Measurements from ENCODE around the gene COPB2.
A peak's percentile ranks its signal among the peaks of the same experiment; 100 is the strongest.
"Not testable (repeated sequence)": the region's sequence is repeated elsewhere in the genome, so short reads cannot be mapped to it uniquely, and the experiment has no call there.

COPB2 gene

GRCh38 chr3:139339219-139339906, 50.1 kb downstream of the COPB2 start:
- peaks cover 2% of the 10 kb centered on the region for H3K4me1 ChIP-seq (ENCODE audit: control insufficient read depth, insufficient read depth, low read length)
- peaks cover 4% of the 10 kb centered on the region for H3K27me3 ChIP-seq (ENCODE audit: control insufficient read depth, insufficient read depth, low read length)
- no peak overlapping the region for H3K27ac ChIP-seq (ENCODE audit: low read depth, low read length)
- peaks cover 2% of the 10 kb centered on the region for H3K36me3 ChIP-seq (ENCODE audit: control insufficient read depth, insufficient read depth, low read length)
- no peak overlapping the region for H3K9ac ChIP-seq (ENCODE audit: low read length)
- no peak overlapping the region for H3K4me3 ChIP-seq (ENCODE audit: low read length)

DNA sequence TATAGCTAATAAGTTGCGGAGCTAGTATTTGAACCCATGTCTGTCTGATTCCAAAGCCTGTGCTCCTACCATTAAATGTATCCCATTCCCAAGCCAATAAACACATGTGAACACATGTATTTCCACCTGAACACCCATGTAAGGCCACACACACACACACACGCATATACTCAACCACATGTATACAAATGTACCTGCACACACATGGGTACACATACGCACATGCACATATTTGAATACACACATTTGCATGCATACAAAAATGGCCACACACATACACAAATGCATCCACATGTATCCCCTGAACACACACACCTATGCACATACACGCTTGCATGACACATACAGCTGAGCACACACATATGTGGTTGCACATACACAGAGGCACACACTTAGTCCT, 51.0 kb downstream of the COPB2 start:
- H3K4me3 ChIP-seq (ENCODE audit: low read length), result no peak overlapping the region
- no peaks in the 10 kb centered on the region for H3K4me1 ChIP-seq (ENCODE audit: control insufficient read depth, insufficient read depth, low read length)
- no peak overlapping the region for H3K9ac ChIP-seq (ENCODE audit: low read length)
- peaks cover 4% of the 10 kb centered on the region for H3K27me3 ChIP-seq (ENCODE audit: control insufficient read depth, insufficient read depth, low read length)
- no peaks in the 10 kb centered on the region for H3K36me3 ChIP-seq (ENCODE audit: control insufficient read depth, insufficient read depth, low read length)
- H3K27ac ChIP-seq (ENCODE audit: low read depth, low read length), result no peak overlapping the region

DNA sequence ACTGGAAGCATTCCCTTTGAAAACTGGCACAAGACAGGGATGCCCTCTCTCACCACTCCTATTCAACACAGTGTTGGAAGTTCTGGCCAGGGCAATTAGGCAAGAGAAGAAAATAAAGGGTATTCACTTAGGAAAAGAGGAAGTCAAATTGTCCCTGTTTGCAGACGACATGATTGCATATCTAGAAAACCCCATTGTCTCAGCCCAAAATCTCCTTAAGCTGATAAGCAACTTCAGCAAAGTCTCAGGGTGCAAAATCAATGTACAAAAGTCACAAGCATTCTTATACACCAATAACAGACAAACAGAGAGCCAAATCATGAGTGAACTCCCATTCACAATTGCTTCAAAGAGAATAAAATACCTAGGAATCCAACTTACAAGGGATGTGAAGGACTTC, 54.8 kb downstream of the COPB2 start:
- not testable (repeated sequence) for H3K9ac ChIP-seq (ENCODE audit: low read length); H3K36me3 ChIP-seq (ENCODE audit: control insufficient read depth, insufficient read depth, low read length); H3K4me1 ChIP-seq (ENCODE audit: control insufficient read depth, insufficient read depth, low read length); H3K4me3 ChIP-seq (ENCODE audit: low read length); H3K27ac ChIP-seq (ENCODE audit: low read depth, low read length)
- peaks cover 10% of the 10 kb centered on the region for H3K27me3 ChIP-seq (ENCODE audit: control insufficient read depth, insufficient read depth, low read length)

- no peaks in the 10 kb centered on the region for H3K4me1 ChIP-seq (ENCODE audit: control insufficient read depth, insufficient read depth, low read length)
- H3K9ac ChIP-seq (ENCODE audit: low read length), result no peak overlapping the region
- peaks cover 11% of the 10 kb centered on the region for H3K27me3 ChIP-seq (ENCODE audit: control insufficient read depth, insufficient read depth, low read length)
- no peak overlapping the region for H3K4me3 ChIP-seq (ENCODE audit: low read length)
- H3K36me3 ChIP-seq (ENCODE audit: control insufficient read depth, insufficient read depth, low read length), result no peaks in the 10 kb centered on the region
- no peak overlapping the region for H3K27ac ChIP-seq (ENCODE audit: low read depth, low read length)
These were observed 57.4 kb downstream of the COPB2 start for GRCh38 chr3:139332092-139332491.

GRCh38 chr3:139329364-139329850, 60.0 kb downstream of the COPB2 start:
- H3K27ac ChIP-seq (ENCODE audit: low read depth, low read length), result no peak overlapping the region
- H3K4me1 ChIP-seq (ENCODE audit: control insufficient read depth, insufficient read depth, low read length), result no peaks in the 10 kb centered on the region
- peak overlapping the region; percentile 19 for H3K4me3 ChIP-seq (ENCODE audit: low read length)
- no peak overlapping the region for H3K9ac ChIP-seq (ENCODE audit: low read length)
- H3K36me3 ChIP-seq (ENCODE audit: control insufficient read depth, insufficient read depth, low read length), result no peaks in the 10 kb centered on the region
- H3K27me3 ChIP-seq (ENCODE audit: control insufficient read depth, insufficient read depth, low read length), result peaks cover 11% of the 10 kb centered on the region

GRCh38 chr3:139328356-139328755, 61.1 kb downstream of the COPB2 start:
- no peak overlapping the region for H3K9ac ChIP-seq (ENCODE audit: low read length)
- no peaks in the 10 kb centered on the region for H3K36me3 ChIP-seq (ENCODE audit: control insufficient read depth, insufficient read depth, low read length)
- H3K27ac ChIP-seq (ENCODE audit: low read depth, low read length), result no peak overlapping the region
- H3K4me3 ChIP-seq (ENCODE audit: low read length), result no peak overlapping the region
- H3K4me1 ChIP-seq (ENCODE audit: control insufficient read depth, insufficient read depth, low read length), result no peaks in the 10 kb centered on the region
- H3K27me3 ChIP-seq (ENCODE audit: control insufficient read depth, insufficient read depth, low read length), result peaks cover 11% of the 10 kb centered on the region

DNA sequence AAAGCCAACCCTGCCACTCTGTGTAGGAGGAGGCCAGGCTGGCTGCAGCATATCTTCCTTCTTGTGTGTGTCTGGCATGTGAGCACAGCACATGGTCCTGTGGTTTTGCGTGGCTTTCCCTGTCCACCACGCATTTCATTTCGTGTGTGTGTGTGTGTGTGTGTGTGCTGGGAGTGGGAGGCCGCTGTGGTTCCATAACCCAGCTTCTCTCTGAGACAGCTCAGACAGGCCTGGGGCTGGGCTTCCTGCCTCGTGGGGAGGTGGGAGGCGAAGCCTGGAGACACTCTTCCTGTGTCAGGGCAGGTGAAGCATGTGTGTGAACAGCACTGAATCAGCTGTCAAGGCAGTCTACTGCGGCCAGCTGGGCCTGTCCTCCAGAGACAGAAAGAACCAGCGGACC, 61.6 kb downstream of the COPB2 start:
- Histone ChIP-seq H3K27me3 (ENCODE audit: control insufficient read depth, insufficient read depth, low read length) (peaks cover 11% of the 10 kb centered on the region), H3K4me1 (ENCODE audit: control insufficient read depth, insufficient read depth, low read length) (no peaks in the 10 kb centered on the region), H3K27ac (ENCODE audit: low read depth, low read length) (no peak overlapping the region), H3K9ac (ENCODE audit: low read length) (no peak overlapping the region), H3K36me3 (ENCODE audit: control insufficient read depth, insufficient read depth, low read length) (no peaks in the 10 kb centered on the region), H3K4me3 (ENCODE audit: low read length) (no peak overlapping the region)

DNA sequence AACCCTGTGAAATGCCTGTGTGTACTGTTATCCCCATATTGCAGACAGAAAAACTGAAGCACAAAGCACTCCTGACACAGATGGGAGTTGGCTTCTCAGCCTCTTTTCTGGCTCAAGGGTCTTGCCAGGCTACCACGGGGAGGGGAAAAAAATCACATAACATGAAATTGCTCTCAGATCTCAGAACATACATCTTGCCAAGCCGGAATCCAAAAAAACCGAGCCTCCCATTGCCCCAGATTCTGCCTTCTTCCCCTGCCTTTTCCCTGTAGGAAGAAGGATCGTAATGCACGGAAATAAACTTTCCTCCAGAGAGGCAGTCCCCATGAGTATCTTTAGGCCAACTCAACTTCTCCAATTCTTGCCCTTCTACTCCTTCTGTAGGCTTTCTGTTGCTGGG, 62.2 kb downstream of the COPB2 start:
- Histone ChIP-seq H3K4me1 (ENCODE audit: control insufficient read depth, insufficient read depth, low read length) (no peaks in the 10 kb centered on the region), H3K36me3 (ENCODE audit: control insufficient read depth, insufficient read depth, low read length) (no peaks in the 10 kb centered on the region), H3K27me3 (ENCODE audit: control insufficient read depth, insufficient read depth, low read length) (peaks cover 11% of the 10 kb centered on the region), H3K27ac (ENCODE audit: low read depth, low read length) (no peak overlapping the region), H3K9ac (ENCODE audit: low read length) (no peak overlapping the region), H3K4me3 (ENCODE audit: low read length) (no peak overlapping the region)

DNA sequence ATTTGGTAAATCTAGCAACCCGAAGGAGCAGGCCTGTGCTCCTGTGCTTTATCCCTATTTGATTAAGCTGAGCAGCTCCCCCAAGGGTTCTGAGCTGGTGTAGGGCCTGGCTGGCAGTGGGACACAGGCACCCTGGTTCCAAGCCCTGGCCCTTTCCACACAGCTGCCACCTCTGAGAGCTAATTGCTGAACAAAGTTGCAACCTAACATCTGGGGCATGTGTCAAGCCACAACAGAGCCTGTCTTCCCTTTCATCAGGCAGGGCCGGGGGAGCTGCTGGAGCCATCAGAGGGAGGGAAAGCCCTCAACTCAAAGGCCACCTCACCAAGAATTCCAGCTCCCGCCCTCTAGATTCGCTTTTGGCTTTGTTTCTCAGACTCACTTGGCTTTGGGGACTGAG, 62.7 kb downstream of the COPB2 start:
- Histone ChIP-seq H3K27ac (ENCODE audit: low read depth, low read length) (no peak overlapping the region), H3K4me3 (ENCODE audit: low read length) (no peak overlapping the region), H3K36me3 (ENCODE audit: control insufficient read depth, insufficient read depth, low read length) (no peaks in the 10 kb centered on the region), H3K9ac (ENCODE audit: low read length) (no peak overlapping the region), H3K27me3 (ENCODE audit: control insufficient read depth, insufficient read depth, low read length) (peaks cover 11% of the 10 kb centered on the region), H3K4me1 (ENCODE audit: control insufficient read depth, insufficient read depth, low read length) (no peaks in the 10 kb centered on the region)

DNA sequence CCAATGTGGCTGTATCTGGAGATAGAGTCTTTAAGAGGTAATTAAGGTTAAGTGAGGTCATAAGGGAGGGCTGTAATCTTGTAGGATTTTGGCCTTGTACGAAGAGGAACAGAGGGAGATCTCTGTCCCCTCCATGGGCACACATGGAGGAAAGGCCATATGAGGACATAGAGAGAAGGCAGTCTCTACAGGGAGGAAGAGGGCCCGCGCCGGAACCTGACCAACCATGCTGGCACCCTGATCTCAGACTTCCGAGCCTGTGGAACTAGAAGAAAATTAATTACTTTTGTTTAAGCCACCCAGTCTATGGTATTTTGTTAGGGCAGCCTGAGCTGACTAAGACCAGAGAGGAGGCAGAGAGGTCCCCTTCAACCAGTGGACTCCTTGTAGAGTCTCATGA, 63.3 kb downstream of the COPB2 start:
- Histone ChIP-seq H3K36me3 (ENCODE audit: control insufficient read depth, insufficient read depth, low read length) (no peaks in the 10 kb centered on the region), H3K9ac (ENCODE audit: low read length) (no peak overlapping the region), H3K27me3 (ENCODE audit: control insufficient read depth, insufficient read depth, low read length) (peaks cover 11% of the 10 kb centered on the region), H3K27ac (ENCODE audit: low read depth, low read length) (no peak overlapping the region), H3K4me1 (ENCODE audit: control insufficient read depth, insufficient read depth, low read length) (no peaks in the 10 kb centered on the region), H3K4me3 (ENCODE audit: low read length) (no peak overlapping the region)

DNA sequence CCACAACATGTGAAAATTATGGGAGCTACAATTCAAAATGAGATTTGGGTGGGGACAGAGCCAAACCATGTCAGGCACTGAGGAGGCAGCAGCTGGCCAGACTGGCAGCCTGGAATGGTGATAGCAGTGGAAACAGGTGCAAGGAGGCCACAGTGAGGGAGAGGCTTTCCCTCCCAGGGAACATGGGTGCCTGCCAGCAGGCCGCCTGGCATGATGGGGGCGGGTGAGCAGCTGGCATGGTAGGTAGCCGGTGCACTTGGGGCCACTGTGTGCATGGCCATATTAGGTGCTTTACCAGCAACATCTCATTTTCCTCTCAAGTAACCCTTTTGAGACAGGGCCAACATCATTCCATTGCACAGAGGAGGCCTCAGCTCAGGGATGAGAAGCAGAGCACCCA, 63.9 kb downstream of the COPB2 start:
- H3K9ac ChIP-seq (ENCODE audit: low read length), result no peak overlapping the region
- H3K36me3 ChIP-seq (ENCODE audit: control insufficient read depth, insufficient read depth, low read length), result no peaks in the 10 kb centered on the region

DNA sequence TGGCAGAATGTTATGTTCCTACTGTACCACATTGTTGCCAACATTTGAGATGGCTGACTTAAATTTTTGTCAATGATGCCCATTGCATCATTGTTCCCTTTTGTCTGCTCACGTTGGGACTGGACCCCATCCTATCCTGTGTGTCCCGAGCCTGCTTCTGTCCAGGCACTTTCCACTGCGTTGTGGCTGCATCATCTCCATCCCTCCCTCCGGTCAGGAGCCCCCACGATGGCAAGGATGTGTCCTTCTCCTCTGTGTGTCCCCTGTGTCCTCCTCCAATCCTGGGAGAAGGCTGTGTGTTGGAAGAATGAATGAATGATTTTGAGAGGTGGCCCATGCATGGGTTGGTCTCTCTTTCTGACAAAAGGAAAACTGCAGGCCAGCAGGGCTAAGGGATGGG, 65.0 kb downstream of the COPB2 start:
- no peak overlapping the region for H3K4me3 ChIP-seq (ENCODE audit: low read length)
- no peaks in the 10 kb centered on the region for H3K36me3 ChIP-seq (ENCODE audit: control insufficient read depth, insufficient read depth, low read length)
- H3K9ac ChIP-seq (ENCODE audit: low read length), result no peak overlapping the region
- H3K27ac ChIP-seq (ENCODE audit: low read depth, low read length), result no peak overlapping the region
- H3K4me1 ChIP-seq (ENCODE audit: control insufficient read depth, insufficient read depth, low read length), result no peaks in the 10 kb centered on the region
- H3K27me3 ChIP-seq (ENCODE audit: control insufficient read depth, insufficient read depth, low read length), result peaks cover 3% of the 10 kb centered on the region

More for the DNA sequence above, 63.9 kb downstream of the COPB2 start:
- no peak overlapping the region for H3K27ac ChIP-seq (ENCODE audit: low read depth, low read length)
- H3K4me1 ChIP-seq (ENCODE audit: control insufficient read depth, insufficient read depth, low read length), result no peaks in the 10 kb centered on the region
- H3K4me3 ChIP-seq (ENCODE audit: low read length), result no peak overlapping the region
- H3K27me3 ChIP-seq (ENCODE audit: control insufficient read depth, insufficient read depth, low read length), result peaks cover 11% of the 10 kb centered on the region

- peaks cover under 1% of the 10 kb centered on the region for H3K27me3 ChIP-seq (ENCODE audit: control insufficient read depth, insufficient read depth, low read length)
- H3K9ac ChIP-seq (ENCODE audit: low read length), result no peak overlapping the region
- H3K4me3 ChIP-seq (ENCODE audit: low read length), result no peak overlapping the region
- H3K27ac ChIP-seq (ENCODE audit: low read depth, low read length), result no peak overlapping the region
- H3K4me1 ChIP-seq (ENCODE audit: control insufficient read depth, insufficient read depth, low read length), result no peaks in the 10 kb centered on the region
- no peaks in the 10 kb centered on the region for H3K36me3 ChIP-seq (ENCODE audit: control insufficient read depth, insufficient read depth, low read length)
These were observed 66.3 kb downstream of the COPB2 start for GRCh38 chr3:139323146-139323545.

Measured in rectal smooth muscle tissue (tissue), 1 donor.